Stimulated activated CD8-positive, alpha-beta memory T cell treated with anti-CD3 and anti-CD28 coated beads, Interleukin-7, amount 100 ng/mL, for 4 hours (primary cell): Measurements from ENCODE around the gene OXER1.

Experiments used
- DNase-seq, 2 donors: peaks; one replicate each; pipeline ENCODE4 v3.0.0-alpha.2; 2020; ENCODE audit warnings: low read depth in 2 of 2

OXER1 gene

DNA sequence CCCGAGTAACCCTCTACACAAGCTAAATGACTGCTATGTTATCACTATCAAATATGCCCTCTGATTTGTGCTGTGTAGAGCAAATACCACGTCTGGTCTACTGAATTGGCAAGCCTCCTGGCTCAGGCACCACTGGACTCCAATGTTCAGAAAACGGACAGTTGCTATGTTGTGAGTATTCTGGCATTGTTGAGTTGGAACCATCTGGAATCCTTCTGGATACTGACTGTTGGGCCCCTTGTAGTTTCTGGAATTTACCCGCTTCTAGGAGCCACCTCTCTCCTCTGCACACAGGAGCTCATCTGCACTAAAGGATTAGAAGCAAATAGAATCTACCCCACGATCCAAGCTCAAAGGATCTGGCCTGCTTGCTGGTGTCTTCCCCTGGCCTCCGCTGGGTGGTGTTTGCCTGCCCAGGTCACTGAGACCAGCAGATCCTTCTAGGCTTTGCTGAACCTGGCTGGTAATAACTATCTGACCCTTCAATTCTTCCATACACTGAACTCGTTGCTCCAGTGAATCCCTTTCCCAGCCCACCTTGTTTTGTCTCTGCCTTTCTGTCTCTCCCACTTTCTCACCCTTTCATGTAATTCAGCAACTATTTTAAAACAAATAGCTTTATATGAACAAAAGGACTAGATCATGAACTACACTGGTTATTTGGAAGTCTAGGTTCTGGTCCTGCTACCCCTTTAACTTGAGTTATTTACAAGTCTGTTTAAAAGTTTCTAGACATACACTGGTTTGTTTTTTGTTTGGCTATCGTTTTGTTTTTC is 30.5 kb upstream of the OXER1 start:
- no peak for DNase-seq

DNA sequence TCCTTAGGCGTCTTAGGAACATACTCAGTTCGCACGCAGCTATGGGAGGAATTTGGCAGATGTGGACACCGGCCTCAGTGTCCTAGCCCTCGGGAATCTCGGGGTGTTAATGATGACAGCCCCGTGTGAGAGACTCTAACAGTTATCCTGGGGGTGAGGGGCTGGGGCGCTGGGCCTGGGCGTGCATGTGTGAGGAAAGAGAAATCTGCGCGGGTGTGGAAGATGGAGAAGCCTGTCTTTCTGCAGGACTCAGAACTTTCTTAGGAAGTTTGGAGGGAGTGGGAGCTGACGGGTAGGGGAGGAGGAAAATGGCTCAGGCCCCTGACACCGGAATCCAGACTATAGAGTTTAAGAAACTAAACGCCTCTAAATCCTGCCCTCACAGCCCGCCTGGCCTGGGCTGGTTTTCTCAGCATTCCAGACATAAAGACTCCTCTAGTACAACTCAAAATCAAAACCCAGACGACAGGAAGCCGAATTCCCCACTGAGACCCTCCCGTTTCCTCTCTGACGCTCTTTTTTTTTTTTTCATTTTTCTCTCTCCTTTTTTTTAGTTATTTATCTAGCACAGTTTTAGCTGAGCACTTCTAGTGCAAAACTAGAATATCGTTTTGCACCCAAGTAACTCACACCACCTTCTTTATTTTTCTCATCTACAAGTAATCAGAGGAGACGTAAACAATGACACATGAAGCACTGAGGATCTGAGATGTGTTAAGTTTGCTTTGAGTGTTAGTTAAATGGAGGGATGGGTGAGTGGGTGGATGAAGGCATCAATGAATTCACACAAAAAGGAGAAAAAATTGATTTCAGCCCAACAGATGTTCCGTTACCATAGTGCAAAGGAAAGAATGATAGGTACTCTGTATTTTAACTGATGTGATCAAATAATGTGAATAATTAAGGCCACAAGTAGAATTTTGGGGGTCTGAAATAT is 29.7 kb upstream of the OXER1 start:
- DNase-seq = no peak

DNA sequence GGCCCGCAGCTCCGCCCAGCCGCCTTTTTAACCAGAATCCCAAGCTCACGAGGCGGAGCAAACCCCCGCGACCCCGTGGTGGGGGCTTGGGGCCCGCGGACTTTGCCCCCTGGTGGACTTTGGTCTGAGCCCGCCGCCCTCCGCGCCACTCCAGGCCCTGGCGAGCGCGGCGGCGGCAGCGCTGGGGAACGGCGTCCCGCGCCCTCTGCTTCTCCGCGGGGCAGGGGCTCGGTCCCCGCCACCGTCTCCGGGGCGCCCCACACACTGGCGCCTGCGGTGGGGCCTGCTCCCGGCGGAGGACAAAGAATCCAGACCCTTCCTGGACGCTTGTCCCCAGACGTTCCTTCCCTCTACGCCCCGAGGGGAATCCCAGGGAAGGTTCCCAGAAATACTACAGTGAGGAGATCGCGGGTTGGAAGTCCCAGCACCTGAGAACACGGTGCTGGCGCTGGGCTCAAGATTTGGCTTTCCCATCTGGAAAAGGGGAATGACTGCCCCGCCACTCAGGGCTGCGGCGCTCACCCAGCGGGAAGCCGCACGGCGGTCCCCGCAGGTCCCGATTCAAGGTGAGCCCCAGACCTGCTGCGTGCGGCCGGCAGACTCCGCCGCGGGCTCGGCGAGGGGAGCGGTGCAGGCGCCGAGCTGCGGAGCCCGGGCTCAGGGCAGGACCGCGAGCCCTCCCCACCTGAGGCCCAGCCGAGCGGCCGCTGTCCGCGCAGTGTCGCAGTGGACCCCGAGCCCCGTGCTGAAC is 28.8 kb upstream of the OXER1 start, which contains the start of gene HAAO:
Gene HAAO (minus strand): TSS at position 1 of the 751 bp plus-strand sequence. CDS start 47 bp downstream, outside the sequence.
- DNase-seq = no peak

DNA sequence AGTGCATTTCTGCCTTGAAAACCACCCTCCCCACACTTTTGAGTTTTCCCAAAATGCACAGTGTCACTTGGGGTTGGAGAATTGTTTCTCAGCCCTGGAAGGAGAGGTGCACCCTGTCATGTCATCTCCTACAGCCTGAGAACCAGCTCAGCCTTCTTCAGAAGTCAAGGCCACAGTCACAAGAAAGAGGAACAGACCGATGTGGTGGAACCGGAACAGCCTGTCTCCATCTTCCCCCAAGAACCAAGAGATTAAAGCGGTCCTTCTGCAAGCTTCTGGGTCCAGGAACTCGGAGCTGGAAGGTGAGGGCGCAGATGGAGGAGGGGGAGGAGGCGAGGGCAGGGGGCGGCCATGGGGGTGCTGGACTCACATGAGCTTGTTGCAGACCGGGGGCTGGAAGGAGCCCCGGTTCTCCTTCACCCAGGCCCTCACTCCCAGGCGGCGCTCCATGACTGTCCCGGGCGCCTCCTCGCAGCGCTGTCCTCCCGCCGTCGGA is 28.2 kb upstream of the OXER1 start:
- DNase-seq = no peak

DNA sequence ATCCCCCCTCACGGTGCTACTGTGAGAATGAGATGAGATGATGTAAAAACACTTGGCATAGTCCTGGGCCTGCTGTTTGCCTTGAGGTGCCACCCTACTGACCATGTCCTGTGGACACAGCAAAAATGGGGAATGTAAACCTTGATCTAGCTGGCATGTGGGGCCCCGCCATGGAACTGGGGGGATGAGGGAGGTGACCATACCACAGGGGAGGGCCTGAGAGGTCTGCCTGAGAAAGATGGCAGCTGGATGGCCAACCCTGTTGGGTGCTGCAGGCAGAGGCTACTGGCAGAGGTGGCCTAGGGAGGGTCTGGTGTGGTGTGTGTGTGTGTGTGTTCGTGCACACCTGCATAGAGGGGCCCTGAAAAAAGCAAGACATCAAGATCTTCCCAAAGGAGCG is 27.7 kb upstream of the OXER1 start:
- DNase-seq = no peak

DNA sequence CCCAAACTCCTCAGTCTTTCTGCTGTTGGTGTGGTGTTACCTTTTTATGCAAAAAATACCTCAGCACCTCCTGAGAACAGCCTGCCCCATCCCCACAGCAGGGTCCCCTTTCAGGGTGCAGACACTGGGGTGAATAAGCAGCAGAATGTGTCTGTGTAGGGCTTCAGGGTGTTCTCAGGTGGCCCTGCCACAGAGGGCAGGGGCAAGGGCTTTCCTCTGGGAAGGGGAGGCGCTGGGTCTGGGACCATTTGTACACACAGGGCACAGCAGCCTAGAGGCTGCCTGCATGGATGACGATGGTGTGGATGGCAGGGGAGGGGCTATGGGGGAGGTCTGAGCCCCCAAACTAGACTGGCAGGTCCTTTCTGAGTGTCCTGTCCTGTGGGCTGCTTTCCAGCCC is 25.8 kb upstream of the OXER1 start:
- no peak for DNase-seq

DNA sequence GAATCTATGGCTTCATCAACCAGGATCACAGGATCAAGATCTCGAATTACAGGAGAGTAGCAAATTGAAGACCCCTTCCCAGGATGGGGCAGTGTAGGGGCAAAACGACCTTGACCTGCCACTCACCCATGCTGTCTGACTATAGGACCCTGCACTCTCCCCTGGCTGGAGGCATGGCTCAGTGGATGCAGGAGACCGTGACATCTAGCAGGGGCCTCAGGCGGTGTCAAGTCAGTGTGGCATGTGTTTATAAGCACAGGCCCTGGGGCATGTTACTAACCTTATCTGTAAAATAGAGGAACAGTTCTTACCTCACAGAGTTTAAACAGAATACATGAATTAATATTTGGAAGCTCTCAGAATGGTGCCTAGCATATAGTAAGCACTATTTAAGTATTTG is 24.9 kb upstream of the OXER1 start:
- no peak for DNase-seq

DNA sequence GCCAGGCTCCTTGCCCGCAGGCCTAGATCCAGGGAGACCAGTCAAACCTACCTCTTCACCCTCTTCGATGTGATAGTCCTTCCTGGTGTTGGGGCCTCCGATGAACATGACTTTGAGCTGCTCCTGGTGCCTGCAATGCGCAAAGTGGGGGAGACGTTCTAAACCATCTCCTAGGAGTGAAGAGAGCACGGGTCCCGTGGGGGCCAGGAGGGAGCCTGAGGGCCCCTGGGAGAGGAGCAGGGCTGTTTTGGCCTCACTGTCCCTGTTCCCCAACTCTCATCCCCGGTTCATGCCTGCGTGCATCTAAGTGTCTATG is 24.5 kb upstream of the OXER1 start:
- DNase-seq = no peak

DNA sequence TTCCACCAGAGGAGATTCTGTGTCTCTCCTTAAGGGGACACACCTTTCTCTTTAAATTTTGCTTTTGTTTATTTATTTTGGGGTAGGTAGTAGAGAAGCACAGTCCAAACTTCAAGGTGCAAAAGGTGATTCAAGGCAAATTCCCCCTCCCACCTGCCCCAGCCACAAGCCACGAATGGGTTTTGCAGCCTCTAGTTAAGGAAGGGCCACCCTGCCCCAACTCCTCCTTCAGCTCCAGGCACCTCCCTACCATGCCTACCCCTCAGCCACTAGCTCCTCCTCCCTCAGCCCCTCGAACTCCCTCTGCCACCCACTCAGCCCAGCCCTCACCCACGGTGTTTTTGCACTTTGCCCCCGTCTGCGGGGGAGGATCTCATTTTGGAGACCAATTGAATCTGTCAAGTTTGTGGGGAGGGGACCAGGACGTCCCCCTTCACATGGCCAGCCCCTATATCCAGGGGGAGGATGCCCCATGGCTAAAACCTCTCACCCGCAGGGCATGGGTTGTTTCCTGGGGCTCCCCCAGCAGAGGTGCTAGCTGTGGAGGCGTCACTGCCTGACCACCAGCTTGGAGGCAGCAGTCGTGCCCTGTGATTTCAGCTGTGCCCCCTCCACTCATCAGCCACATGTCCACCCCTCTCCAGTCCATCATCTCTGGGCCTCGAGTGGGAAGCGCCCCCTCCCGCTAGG is 24.0 kb upstream of the OXER1 start:
- DNase-seq = no peak

DNA sequence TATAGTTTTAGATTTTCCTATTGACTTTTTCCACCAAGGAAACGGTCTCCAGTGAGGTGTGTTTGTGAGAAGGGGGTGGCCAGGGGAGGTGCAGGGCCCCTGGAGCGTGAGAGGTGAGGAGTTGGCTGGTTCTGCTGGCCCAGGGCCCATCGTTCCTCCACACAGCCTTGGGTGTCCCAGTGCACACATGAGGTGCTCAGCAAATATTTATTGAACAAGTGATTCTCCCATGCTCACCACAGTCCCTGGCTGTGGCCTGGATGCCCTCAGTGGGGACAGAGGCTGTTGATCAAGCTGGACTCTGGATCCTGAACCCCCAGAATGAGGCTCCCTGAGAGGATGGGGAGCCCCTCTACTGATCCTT is 23.5 kb upstream of the OXER1 start:
- no peak for DNase-seq

DNA sequence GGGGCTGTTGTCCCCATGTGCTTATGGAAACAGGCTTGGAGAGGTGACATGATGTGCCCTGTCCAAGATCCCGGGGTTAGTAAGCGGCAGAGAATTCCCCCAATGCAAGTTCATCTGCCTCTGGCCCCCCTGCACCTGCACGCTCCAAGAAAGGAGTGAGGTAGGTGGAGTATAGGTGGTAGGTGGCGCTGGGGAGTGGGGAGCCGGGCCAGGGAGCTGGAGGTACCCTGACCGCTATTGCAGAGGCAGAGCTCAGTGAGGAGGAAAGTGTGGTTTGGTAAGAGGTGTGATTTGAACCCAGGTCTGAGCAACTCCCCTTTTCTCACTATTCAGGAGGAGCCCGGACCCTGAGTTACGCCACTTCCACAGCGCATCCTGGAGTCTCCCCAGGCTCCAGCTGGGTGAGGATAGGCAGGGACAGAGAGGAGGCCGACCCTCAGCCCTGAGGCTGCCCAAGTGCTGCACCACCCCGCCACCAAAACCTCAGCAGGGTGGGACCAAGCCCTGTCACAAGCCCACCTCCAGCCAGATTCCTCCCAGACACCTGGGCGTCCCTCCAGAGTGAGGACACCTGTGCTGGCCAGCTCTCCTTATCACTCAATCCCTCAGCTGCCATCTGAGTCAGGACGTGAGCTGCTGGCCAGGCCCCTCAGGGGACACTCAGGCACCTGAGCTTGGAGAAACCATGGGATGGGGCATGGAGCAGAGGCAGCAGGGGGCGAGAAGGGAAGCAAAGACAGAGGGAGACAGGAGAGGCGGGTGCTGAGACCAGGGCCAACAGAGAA is 22.8 kb upstream of the OXER1 start:
- no peak for DNase-seq

DNA sequence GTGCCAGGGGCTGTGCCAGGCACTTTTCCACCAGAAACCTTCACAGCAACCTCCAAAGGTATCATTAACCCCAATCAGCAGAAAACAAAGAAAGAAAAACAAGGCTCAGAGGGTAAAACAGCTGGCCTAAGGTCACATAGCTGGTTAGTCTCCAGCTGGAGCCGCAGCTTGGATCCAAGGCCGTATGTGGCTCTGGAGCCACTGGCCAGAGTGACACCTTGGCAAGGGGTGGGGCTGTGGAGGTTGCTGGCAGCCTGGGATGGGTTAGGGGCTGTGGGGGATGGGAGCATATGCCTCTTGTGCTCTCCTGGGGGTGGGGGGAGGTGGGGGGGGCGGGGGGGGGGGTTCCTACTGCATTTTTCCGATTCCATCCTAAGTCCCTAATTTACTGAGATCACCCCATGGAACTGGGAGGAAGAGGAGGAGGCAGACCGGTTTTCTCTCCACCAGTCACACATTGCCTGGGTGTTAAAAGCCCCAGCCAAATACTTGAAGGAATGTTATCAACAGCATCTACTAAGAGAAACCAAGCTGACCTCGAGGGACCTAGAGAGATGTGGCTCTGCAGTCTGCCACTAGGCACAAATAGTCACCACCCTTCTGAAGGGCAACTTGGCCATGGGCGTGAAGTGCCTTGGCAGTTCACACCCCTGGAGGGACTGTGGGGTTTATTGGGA is 20.4 kb upstream of the OXER1 start:
- DNase-seq = no peak

DNA sequence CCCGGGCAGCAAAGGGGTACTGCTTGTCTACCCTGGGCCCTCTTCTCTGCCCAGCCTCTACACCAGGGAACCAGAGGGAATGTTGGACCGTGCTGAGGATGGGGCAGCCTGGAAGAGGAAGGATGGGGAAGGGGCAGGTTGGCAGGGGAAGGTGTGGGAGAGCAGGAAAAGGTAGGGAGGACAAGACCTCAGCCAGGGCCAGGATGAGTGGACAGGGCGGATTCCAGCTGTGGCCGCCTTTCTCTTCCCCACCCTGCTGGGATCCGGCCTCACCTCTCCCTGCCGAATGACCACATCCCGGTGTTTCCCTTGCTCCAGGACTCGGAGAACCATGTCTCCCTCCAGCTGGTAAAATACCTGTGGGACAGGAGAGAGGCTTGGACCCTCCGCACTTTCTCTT is 19.6 kb upstream of the OXER1 start:
- DNase-seq = no peak

DNA sequence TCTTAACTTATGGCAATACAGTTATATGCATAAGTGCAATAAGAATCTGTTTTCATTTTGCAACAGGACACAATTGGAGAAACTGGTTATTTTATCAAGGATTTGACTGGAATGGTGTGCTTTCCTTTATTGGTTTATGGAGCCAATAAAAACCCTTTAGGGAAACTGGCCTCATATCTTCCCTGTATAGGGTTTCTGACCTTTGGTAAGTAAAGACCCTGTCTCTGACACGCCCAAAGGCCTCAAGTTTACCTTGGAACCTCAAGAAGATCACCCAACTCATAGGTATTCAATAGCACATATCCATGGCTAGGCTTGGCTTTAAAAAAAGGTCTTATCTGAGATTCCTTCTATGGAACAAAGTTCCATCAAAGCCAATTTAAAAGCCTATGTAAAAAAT is 17.2 kb upstream of the OXER1 start:
- DNase-seq = no peak

DNA sequence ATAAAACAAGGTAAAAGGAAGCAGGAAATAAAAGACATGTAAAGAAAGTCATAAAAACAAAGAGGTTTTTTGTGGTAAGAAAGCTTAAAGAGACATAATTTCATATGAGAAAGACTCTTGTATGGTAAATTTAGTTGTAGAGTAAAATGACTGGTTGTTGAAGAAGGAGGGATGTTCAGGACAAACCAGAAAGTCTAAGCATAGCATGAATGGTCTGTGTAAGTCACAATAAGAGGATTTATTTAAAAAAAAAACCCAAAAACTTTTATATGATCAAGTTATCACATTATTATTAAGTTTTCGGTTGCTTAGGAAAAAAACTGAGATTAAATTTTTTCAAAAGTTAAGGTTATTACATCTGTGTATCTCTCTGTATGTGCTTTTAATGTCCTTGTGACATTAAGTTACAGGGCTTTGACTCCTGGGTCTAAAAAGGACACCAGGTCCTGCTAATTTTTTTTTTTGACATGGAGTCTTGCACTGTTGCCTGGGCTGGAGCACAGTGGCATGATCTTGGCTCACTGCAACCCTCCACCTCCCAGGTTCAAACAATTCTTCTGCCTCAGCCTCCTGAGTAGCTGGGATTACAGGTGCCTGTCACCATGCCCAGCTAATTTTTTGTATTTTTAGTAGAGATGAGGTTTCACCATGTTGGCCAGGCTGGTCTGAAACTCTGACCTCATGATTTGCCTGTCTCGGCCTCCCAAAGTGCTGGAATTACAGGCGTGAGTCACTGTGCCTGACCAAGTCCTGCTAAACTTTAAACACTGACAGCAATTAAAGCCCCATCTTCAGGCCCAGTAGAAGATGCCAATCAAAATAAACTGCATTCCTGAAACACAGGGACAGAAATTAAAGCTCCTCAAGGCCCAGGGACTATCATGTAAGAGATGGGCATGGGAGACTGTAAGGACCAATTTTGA is 14.2 kb upstream of the OXER1 start:
- no peak for DNase-seq

DNA sequence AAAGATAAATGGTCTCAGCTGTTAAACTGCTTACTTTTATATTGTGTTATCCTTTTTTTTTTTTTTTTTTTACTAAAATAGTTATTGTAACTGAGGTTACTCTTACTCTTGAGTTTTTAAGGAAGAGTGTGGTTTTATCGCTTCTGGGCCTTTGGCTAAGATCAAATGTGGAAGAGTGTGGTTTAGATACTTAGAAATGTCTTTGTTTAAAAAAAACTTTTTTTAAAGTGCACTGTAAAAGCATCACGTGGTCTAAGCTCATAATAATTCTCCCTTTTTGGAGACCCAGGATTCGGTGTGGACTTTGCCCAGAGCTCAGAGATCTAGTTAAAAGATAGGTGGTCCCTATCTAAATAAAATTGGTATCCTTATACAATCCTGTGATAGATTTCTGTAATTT is 11.9 kb upstream of the OXER1 start:
- DNase-seq = no peak

DNA sequence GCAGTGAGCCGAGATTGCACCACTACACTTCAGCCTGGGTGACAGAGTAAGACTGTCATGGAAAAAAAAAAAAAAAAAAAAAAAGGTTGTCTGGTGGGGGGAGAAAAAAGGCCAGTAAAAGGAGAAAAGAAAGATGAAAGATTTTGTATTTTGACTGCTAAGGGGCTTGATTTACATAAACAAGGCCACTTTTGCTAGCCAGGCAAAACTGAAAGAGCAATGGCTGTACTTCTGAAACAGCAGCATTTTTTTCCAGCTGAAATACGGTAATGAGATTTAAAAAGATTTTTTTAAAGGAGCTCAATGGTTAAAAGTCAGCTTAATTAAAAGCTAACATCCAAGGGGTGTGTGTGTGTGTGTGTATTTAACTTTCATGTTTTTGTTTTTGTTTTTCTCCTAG is 11.3 kb upstream of the OXER1 start:
- no peak for DNase-seq

DNA sequence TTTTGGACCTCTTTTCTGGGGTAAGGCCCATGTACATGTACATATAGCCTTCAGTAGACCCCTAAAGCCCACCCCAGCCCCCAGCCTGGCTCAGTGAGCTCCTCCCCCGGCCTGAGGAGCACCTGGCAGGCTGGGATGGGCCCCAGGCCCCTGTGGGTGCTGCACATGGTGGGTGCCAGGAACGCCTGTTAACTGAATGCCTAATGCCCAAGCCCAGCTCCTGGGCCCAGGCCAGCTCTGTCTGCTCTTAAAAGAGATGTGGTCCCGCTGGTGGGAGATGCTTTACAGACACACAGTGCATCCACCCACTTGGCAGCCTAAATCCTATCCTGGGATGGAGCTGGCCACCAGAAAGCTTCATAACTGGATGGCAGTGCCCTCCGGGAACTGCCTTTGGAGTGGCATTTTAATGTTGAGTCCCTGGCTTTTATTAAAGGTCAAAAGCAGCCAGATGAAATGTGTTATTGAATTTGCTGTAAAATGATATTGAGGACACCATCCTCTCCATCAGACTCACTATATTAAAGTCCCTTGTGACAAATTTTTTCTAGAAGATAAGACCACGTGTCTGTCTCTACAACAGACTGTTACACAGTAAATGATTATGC is 7.7 kb upstream of the OXER1 start:
- no peak for DNase-seq
